H9 (cell line): ENCODE measurements around the gene FCRL6. TPM values are rescaled to one million over a fixed set of nuclear protein-coding genes. Genes with fewer than 3 reads are reported as not detected.

Experiments
- DNase-seq: peaks from one replicate; pipeline ENCODE4 v3.0.0-alpha.2; 2017
- H2AFZ ChIP-seq: one replicate; pipeline ENCODE4 v1.6.1; 2013; ENCODE audit warnings: mild to moderate bottlenecking, low read length, control low read depth, moderate library complexity
- H2AK5ac ChIP-seq: 2 replicates; pipeline ENCODE4 v1.6.1; 2013; ENCODE audit warnings: low read length, control low read depth, mixed read lengths; ENCODE audit not compliant: insufficient read length
- H2BK120ac ChIP-seq: one replicate; pipeline ENCODE4 v1.6.1; 2013; ENCODE audit warnings: low read depth, mild to moderate bottlenecking, low read length, control low read depth, inconsistent platforms; ENCODE audit not compliant: poor library complexity, severe bottlenecking
- H2BK12ac ChIP-seq: 2 replicates; pipeline ENCODE4 v1.6.1; 2013; ENCODE audit warnings: low read length, control low read depth, mixed read lengths, low read depth; ENCODE audit not compliant: insufficient read length
- H2BK15ac ChIP-seq: 2 replicates; pipeline ENCODE4 v1.6.1; 2013; ENCODE audit warnings: low read depth, low read length, control low read depth
- H2BK20ac ChIP-seq: one replicate; pipeline ENCODE4 v1.6.1; 2013; ENCODE audit warnings: low read depth, mild to moderate bottlenecking, low read length, control low read depth, inconsistent platforms; ENCODE audit not compliant: poor library complexity, severe bottlenecking
- H2BK5ac ChIP-seq: 2 replicates; pipeline ENCODE4 v1.6.1; 2013; ENCODE audit warnings: low read length, control low read depth, mixed read lengths; ENCODE audit not compliant: insufficient read length
- H3K14ac ChIP-seq: 2 replicates; pipeline ENCODE4 v1.6.1; 2013; ENCODE audit warnings: low read length, control low read depth; ENCODE audit not compliant: insufficient read depth
- H3K18ac ChIP-seq: 2 replicates; pipeline ENCODE4 v1.6.1; 2013; ENCODE audit warnings: low read depth, mild to moderate bottlenecking, mixed read lengths, low read length, control low read depth; ENCODE audit not compliant: insufficient read length
- H3K23ac ChIP-seq: 2 replicates; pipeline ENCODE4 v1.6.1; 2013; ENCODE audit warnings: low read length, control low read depth, mixed read lengths, low read depth; ENCODE audit not compliant: insufficient read length
- H3K23me2 ChIP-seq: 2 replicates; pipeline ENCODE4 v1.6.1; 2013; ENCODE audit warnings: low read depth, mild to moderate bottlenecking, mixed read lengths, low read length, control low read depth; ENCODE audit not compliant: insufficient read length, poor library complexity, severe bottlenecking
- H3K27ac ChIP-seq: 2 replicates; pipeline ENCODE4 v1.5.1; 2013; ENCODE audit warnings: low read length, control low read depth, mixed read lengths, low read depth; ENCODE audit not compliant: insufficient read length
- H3K27me3 ChIP-seq: 2 replicates; pipeline ENCODE4 v1.6.1; 2013; ENCODE audit warnings: low read length, control low read depth, inconsistent platforms; ENCODE audit not compliant: insufficient read depth
- H3K4ac ChIP-seq: 2 replicates; pipeline ENCODE4 v1.6.1; 2013; ENCODE audit warnings: low read depth, mild to moderate bottlenecking, control low read depth, inconsistent platforms, low read length, moderate library complexity
- H3K4me1 ChIP-seq: 2 replicates; pipeline ENCODE4 v1.6.1; 2013; ENCODE audit warnings: low read length, control low read depth, inconsistent platforms; ENCODE audit not compliant: insufficient read depth
- H3K4me2 ChIP-seq: 2 replicates; pipeline ENCODE4 v1.6.1; 2013; ENCODE audit warnings: low read length, control low read depth, mixed read lengths; ENCODE audit not compliant: insufficient read length, insufficient read depth
- H3K56ac ChIP-seq: 2 replicates; pipeline ENCODE4 v1.6.1; 2013; ENCODE audit warnings: low read depth, mild to moderate bottlenecking, mixed read lengths, low read length, control low read depth; ENCODE audit not compliant: insufficient read length
- H3K79me1 ChIP-seq: 2 replicates; pipeline ENCODE4 v1.6.1; 2013; ENCODE audit warnings: low read depth, mild to moderate bottlenecking, moderate library complexity, low read length, control low read depth, inconsistent platforms; ENCODE audit not compliant: insufficient read depth, poor library complexity, severe bottlenecking
- H3K79me2 ChIP-seq: 2 replicates; pipeline ENCODE4 v1.6.1; 2013; ENCODE audit warnings: low read length, control low read depth, inconsistent platforms; ENCODE audit not compliant: insufficient read depth
- H3K9ac ChIP-seq: 2 replicates; pipeline ENCODE4 v1.6.1; 2013; ENCODE audit warnings: low read length, control low read depth, mixed read lengths; ENCODE audit not compliant: insufficient read length; ENCODE audit errors: extremely low read depth
- H3K9me3 ChIP-seq: one replicate; pipeline ENCODE4 v1.6.1; 2013; ENCODE audit warnings: low read depth, low read length, inconsistent platforms; ENCODE audit not compliant: control insufficient read depth
- H3T11ph ChIP-seq: one replicate; pipeline ENCODE4 v1.6.1; 2013; ENCODE audit warnings: mild to moderate bottlenecking, low read length, control low read depth, inconsistent platforms
- H4K20me1 ChIP-seq: one replicate; pipeline ENCODE4 v1.6.1; 2013; ENCODE audit not compliant: control insufficient read depth, insufficient read length, insufficient read depth
- H4K5ac ChIP-seq: 2 replicates; pipeline ENCODE4 v1.6.1; 2013; ENCODE audit warnings: low read depth, mild to moderate bottlenecking, mixed read lengths, low read length, control low read depth; ENCODE audit not compliant: insufficient read length
- H4K8ac ChIP-seq: replicated peaks from 2 replicates; pipeline ENCODE4 v1.6.1; 2013; ENCODE audit warnings: low read length, control low read depth, mixed read lengths, low read depth; ENCODE audit not compliant: insufficient read length
- H4K91ac ChIP-seq: 2 replicates; pipeline ENCODE4 v1.6.1; 2013; ENCODE audit warnings: low read depth, mild to moderate bottlenecking, moderate library complexity, mixed read lengths, low read length, control low read depth; ENCODE audit not compliant: insufficient read length
- H3K27ac Mint-ChIP-seq, 3 experiments: 2 replicates in 2 of 3; 3 replicates in 1 of 3; pipeline ENCODE4 v1.8.0; 2020 to 2021; ENCODE audit warnings: mixed read lengths in 3 of 3, mild to moderate bottlenecking in 1 of 3, moderate library complexity in 1 of 3
- H3K27me3 Mint-ChIP-seq: 2 replicates; pipeline ENCODE4 v1.8.0; 2021; ENCODE audit warnings: low read depth, mild to moderate bottlenecking, moderate library complexity, mixed read lengths
- H3K36me3 Mint-ChIP-seq, 3 experiments: 2 replicates in 2 of 3; 3 replicates in 1 of 3; pipeline ENCODE4 v1.8.0; 2020 to 2021; ENCODE audit warnings: low read depth in 3 of 3, mixed read lengths in 3 of 3; ENCODE audit not compliant: insufficient read depth in 1 of 3
- H3K4me1 Mint-ChIP-seq, 2 experiments: 2 replicates each; pipeline ENCODE4 v1.8.0; 2020; ENCODE audit warnings: mixed read lengths in 2 of 2
- H3K4me3 Mint-ChIP-seq, 2 experiments: 2 replicates in 1 of 2; 3 replicates in 1 of 2; pipeline ENCODE4 v1.8.0; 2020 to 2021; ENCODE audit warnings: mild to moderate bottlenecking in 2 of 2, mixed read lengths in 2 of 2, moderate library complexity in 1 of 2
- H3K9me3 Mint-ChIP-seq, 2 experiments: 2 replicates in 1 of 2; 3 replicates in 1 of 2; pipeline ENCODE4 v1.8.0; 2020; ENCODE audit warnings: mild to moderate bottlenecking in 2 of 2, mixed read lengths in 2 of 2, moderate library complexity in 1 of 2
- CTCF ChIP-seq: fragments of 200-600 bp; sonication (generic); conservative IDR thresholded peaks from 3 replicates; pipeline ENCODE4 v1.8.0; 2021; ENCODE audit warnings: antibody characterized with exemption, mild to moderate bottlenecking
- WGBS: extraction: QIAGEN DNeasy Blood & Tissue Kit; methylation state at CpG from one replicate; pipeline ENCODE4 v1.1.7; 2013; ENCODE audit warnings: missing lambda C conversion rate, low lambda C conversion rate, mixed read lengths; ENCODE audit not compliant: insufficient read length; ENCODE audit errors: extremely low coverage; 5-methylcytosine and 5-hydroxymethylcytosine counted together
- total RNA-seq: library from RNA; stranded (reverse); gene quantifications from 2 replicates; pipeline ENCODE4 v1.2.1, GENCODE V29; 2021

The FCRL6 gene
- total RNA-seq, 1 experiment from 2014 or later = not detected

- no peak for DNase-seq
- no peaks in the 10 kb centered on the region for H3K9me3 ChIP-seq
- Mint-ChIP-seq H3K9me3 (no peaks in the 10 kb centered on the region), H3K4me1 (peaks cover 6 to 9% of the 10 kb centered on the region in 2 experiments; a peak in 3 of 4 replicates), H3K27ac (no peak overlapping the region; a peak in 1 of 7 replicates), H3K27me3 (peaks cover 14% of the 10 kb centered on the region), H3K4me3 (no peak overlapping the region), H3K36me3 (no peaks in the 10 kb centered on the region)
- no peak overlapping the region for H2BK5ac ChIP-seq
- H2BK20ac ChIP-seq = no peak overlapping the region
- no peak overlapping the region for H4K91ac ChIP-seq
- no peak overlapping the region for H3K18ac ChIP-seq
- H3K4me1 ChIP-seq = no peaks in the 10 kb centered on the region
- H3K23ac ChIP-seq = no peak overlapping the region
- no peak overlapping the region for H3K4me2 ChIP-seq
- no peak overlapping the region for H2AK5ac ChIP-seq
- no peak overlapping the region for H2BK15ac ChIP-seq
- H2AFZ ChIP-seq = no peak overlapping the region
- H4K5ac ChIP-seq = no peak overlapping the region
- H3K27ac ChIP-seq = no peak overlapping the region
- H2BK120ac ChIP-seq = no peak overlapping the region
- no peak for TF ChIP-seq CTCF
- H3K56ac ChIP-seq = no peak overlapping the region
- H3K23me2 ChIP-seq = no peaks in the 10 kb centered on the region
- H3K4ac ChIP-seq = no peak overlapping the region
- H4K8ac ChIP-seq = no peak overlapping the region
- H3K9ac ChIP-seq = no peak overlapping the region
- no peaks in the 10 kb centered on the region for H4K20me1 ChIP-seq
- no peak overlapping the region for H3T11ph ChIP-seq
- no peaks in the 10 kb centered on the region; the same call in 1 of the 2 replicates for H3K27me3 ChIP-seq
- no peak overlapping the region for H2BK12ac ChIP-seq
- H3K79me1 ChIP-seq = no peaks in the 10 kb centered on the region
- H3K14ac ChIP-seq = no peak overlapping the region; the same call in 1 of the 2 replicates
- H3K79me2 ChIP-seq = no peaks in the 10 kb centered on the region
- WGBS = no CpG with 5 or more reads among the region's 4 CpGs
Measured at GRCh38 chr1:159843459-159843858, 41.3 kb downstream of the FCRL6 start.
